Progenitor cell of endocrine pancreas (in vitro differentiated cells): ENCODE results near the gene DPF3. TPM values are rescaled to one million over a fixed set of nuclear protein-coding genes. Genes with fewer than 3 reads are reported as not detected.

Source experiments
- DNase-seq: peaks from one replicate; pipeline ENCODE4 v3.0.0; 2021; ENCODE audit warnings: low spot score; ENCODE audit not compliant: unreplicated experiment
- H3K27ac Mint-ChIP-seq: 2 replicates; pipeline ENCODE4 v1.8.0; 2021; ENCODE audit warnings: mild to moderate bottlenecking, moderate library complexity, mixed read lengths
- H3K27me3 Mint-ChIP-seq: 2 replicates; pipeline ENCODE4 v1.8.0; 2021; ENCODE audit warnings: mixed read lengths
- H3K36me3 Mint-ChIP-seq: 2 replicates; pipeline ENCODE4 v1.8.0; 2022; ENCODE audit warnings: mixed read lengths; ENCODE audit not compliant: insufficient read depth
- H3K4me1 Mint-ChIP-seq: 2 replicates; pipeline ENCODE4 v1.8.0; 2021; ENCODE audit warnings: low read depth, mixed read lengths
- H3K4me3 Mint-ChIP-seq: 2 replicates; pipeline ENCODE4 v1.8.0; 2021; ENCODE audit warnings: low read depth, mild to moderate bottlenecking, moderate library complexity, mixed read lengths
- H3K9me3 Mint-ChIP-seq: 2 replicates; pipeline ENCODE4 v1.8.0; 2021; ENCODE audit warnings: low read depth, mixed read lengths
- total RNA-seq: library from RNA; stranded (reverse); gene quantifications from 2 replicates; pipeline ENCODE4 v1.2.1, GENCODE V29; 2021
- TF ChIP-seq, protein P1 (sequence below): fragments of 200-600 bp; sonication (generic); IDR thresholded peaks from one replicate; pipeline ENCODE4 v1.5.0; 2021; ENCODE audit warnings: antibody characterized with exemption, mild to moderate bottlenecking; ENCODE audit not compliant: unreplicated experiment

DPF3 gene
- total RNA-seq, 1 donor from 2014 or later: 2.2 TPM

DNA sequence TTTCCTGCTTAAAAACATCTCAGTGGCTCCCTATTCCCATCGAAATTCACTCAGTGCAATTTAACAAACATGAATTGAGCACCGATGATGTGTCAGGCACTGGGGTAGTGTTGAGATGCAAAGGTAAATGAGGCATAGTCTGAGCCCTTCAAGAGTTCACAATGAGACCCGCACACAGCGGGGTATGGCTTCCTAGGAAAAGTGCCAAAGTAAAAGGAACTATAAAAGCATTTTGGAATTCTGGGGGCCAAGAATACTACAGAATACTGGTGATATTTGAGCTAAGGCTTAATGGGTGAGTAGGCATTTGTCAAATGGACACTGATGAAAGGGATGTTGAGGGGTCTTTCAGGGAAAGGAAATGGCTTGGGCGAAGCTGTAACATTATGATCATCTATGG is 315.4 kb downstream of the DPF3 start:
- Mint-ChIP-seq H3K36me3 (no peaks in the 10 kb centered on the region), H3K27me3 (peaks cover 38% of the 10 kb centered on the region), H3K4me3 (no peak overlapping the region), H3K9me3 (no peaks in the 10 kb centered on the region), H3K27ac (no peak overlapping the region), H3K4me1 (no peaks in the 10 kb centered on the region)
- TF ChIP-seq, protein P1, sequence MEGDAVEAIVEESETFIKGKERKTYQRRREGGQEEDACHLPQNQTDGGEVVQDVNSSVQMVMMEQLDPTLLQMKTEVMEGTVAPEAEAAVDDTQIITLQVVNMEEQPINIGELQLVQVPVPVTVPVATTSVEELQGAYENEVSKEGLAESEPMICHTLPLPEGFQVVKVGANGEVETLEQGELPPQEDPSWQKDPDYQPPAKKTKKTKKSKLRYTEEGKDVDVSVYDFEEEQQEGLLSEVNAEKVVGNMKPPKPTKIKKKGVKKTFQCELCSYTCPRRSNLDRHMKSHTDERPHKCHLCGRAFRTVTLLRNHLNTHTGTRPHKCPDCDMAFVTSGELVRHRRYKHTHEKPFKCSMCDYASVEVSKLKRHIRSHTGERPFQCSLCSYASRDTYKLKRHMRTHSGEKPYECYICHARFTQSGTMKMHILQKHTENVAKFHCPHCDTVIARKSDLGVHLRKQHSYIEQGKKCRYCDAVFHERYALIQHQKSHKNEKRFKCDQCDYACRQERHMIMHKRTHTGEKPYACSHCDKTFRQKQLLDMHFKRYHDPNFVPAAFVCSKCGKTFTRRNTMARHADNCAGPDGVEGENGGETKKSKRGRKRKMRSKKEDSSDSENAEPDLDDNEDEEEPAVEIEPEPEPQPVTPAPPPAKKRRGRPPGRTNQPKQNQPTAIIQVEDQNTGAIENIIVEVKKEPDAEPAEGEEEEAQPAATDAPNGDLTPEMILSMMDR: no peak
- DNase-seq: no peak

DNA sequence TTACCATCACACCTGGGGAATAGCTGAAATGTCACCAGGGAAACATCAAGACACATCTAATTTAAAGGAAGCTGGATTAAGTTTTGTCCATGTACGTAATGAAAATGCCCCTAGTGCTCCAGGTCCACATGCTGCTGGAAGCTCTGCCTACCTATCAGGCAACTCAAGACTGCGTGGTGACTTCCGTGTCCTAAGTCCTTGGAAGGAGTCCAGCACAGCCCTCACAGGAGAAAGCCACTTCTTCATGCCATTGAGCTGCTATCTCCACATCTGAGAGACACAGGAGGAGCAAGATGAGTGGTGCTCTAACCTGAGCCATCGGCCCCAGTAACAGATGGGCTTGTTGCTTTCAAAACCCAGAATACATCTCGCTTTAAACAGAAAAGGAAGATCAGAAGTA is 316.4 kb downstream of the DPF3 start:
- Mint-ChIP-seq H3K36me3 (no peaks in the 10 kb centered on the region), H3K27ac (no peak overlapping the region), H3K27me3 (peaks cover 43% of the 10 kb centered on the region), H3K4me3 (no peak overlapping the region), H3K4me1 (no peaks in the 10 kb centered on the region), H3K9me3 (no peaks in the 10 kb centered on the region)
- no peak for DNase-seq
- TF ChIP-seq, protein P1: no peak

DNA sequence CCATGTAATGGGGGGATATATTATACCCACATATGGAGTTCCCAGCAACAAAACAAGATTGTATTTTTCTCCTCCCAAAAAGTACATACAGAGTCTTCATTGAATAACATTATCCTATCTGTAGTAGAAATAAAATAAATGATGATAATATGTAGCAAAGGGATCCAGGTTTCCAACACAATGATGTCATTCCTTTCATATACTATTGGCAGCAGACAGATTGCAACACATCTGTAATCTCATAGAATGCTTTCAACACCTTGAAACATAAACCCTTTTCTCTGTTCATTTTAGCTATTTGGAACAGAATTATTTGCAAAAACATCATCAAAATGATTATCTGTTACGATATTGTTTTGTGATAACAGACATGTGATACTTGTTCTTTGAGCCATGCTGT is 317.6 kb downstream of the DPF3 start:
- no peak overlapping the region for H3K4me3 Mint-ChIP-seq
- peaks cover 2% of the 10 kb centered on the region for H3K9me3 Mint-ChIP-seq
- DNase-seq: no peak
- no peaks in the 10 kb centered on the region for H3K36me3 Mint-ChIP-seq
- H3K4me1 Mint-ChIP-seq: no peaks in the 10 kb centered on the region
- no peak overlapping the region for H3K27ac Mint-ChIP-seq
- peaks cover 41% of the 10 kb centered on the region for H3K27me3 Mint-ChIP-seq
- TF ChIP-seq, protein P1: no peak

DNA sequence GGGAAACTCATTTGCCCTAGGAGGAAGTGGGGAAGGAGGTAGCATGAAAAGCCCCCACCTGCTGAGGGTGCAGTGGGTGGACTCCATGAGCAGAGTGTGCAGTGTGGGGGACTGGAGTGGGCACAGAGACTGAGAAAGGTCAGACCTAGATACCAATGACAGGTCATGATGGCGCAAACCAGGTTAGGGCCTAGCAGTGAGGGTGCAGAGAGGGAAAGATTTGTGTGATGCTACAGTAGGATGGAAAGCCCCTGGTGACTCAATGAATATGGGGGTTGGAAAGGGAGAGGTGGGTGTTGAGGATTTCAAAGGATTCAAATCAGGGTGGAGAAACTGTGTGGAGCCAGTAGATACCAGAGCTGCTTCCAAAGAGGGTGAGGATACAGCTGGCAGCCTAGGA is 319.2 kb downstream of the DPF3 start:
- H3K4me1 Mint-ChIP-seq: no peaks in the 10 kb centered on the region
- peaks cover 3% of the 10 kb centered on the region for H3K9me3 Mint-ChIP-seq
- TF ChIP-seq, protein P1: no peak
- no peaks in the 10 kb centered on the region for H3K36me3 Mint-ChIP-seq
- no peak for DNase-seq
- no peak overlapping the region for H3K27ac Mint-ChIP-seq
- H3K27me3 Mint-ChIP-seq: peaks cover 39% of the 10 kb centered on the region
- no peak overlapping the region for H3K4me3 Mint-ChIP-seq

DNA sequence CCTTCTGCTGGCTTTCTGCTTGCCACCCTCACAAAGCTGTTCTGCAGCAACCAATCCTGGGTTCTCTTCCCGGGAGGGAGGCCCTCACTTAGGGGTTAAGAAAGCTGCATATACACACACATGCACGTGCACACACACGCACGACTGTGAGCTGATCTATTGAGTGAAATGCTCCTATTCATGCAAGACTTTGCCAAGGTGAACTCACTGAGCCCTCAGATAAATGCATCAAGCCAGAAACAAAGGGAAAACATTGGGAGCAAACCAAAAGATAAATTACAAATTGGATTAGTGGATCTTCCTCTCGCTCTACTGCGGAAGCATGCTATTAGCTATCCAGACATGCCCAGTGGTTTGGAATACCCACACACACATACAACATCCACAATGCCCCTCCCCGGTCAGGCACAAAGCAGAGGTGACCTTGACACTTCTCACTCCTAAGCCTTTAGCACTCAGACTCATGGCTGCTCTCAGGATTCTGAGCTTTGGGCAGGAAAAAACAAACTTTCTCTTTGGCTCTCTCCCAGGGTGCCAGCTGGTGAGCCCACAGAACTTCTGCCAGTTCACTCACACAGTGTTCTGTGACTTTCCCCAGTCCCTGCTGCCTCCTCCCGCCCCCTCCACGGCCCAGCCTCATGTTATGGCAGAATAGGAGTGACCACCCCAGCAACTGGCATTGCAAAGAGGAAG is 320.0 kb downstream of the DPF3 start:
- TF ChIP-seq, protein P1: no peak
- peaks cover 3% of the 10 kb centered on the region for H3K9me3 Mint-ChIP-seq
- H3K27ac Mint-ChIP-seq: no peak overlapping the region
- H3K4me1 Mint-ChIP-seq: no peaks in the 10 kb centered on the region
- H3K4me3 Mint-ChIP-seq: no peak overlapping the region
- H3K27me3 Mint-ChIP-seq: peaks cover 37% of the 10 kb centered on the region
- no peak for DNase-seq
- H3K36me3 Mint-ChIP-seq: no peaks in the 10 kb centered on the region

Other genes starting within 250 kb of the DPF3 start
- gene DCAF4, start 32.4 kb upstream of the DPF3 start, total RNA-seq: 17.8 and 18.6 TPM in 2 replicates
- gene ZFYVE1, start 133.0 kb upstream of the DPF3 start, total RNA-seq: 30.7 and 30.9 TPM in 2 replicates
- gene RBM25, start 164.4 kb upstream of the DPF3 start, total RNA-seq: 133 and 135 TPM in 2 replicates
- gene PSEN1, start 242.4 kb upstream of the DPF3 start, total RNA-seq: 61.7 and 62.8 TPM in 2 replicates